K562 (cell line): Measurements from ENCODE around the gene BGN. TPM values are rescaled to one million over a fixed set of nuclear protein-coding genes. Genes with fewer than 3 reads are reported as not detected.

Source experiments
- CBX1 ChIP-seq: sonication (generic); IDR thresholded peaks from 2 replicates; pipeline ENCODE4 v1.6.1; 2016; ENCODE audit warnings: antibody characterized with exemption, low read depth, mild to moderate bottlenecking
- CTBP1 ChIP-seq: fragments of 450-650 bp; IDR thresholded peaks from 2 replicates; pipeline ENCODE4 v1.6.1; 2016; ENCODE audit warnings: borderline replicate concordance
- DMBX1 ChIP-seq: fragments of 250-450 bp; sonication (Bioruptor Pico); IDR thresholded peaks from 2 replicates; pipeline ENCODE4 v1.8.0; 2022; ENCODE audit warnings: inconsistent platforms, mild to moderate bottlenecking, moderate library complexity, borderline replicate concordance
- KAT2B ChIP-seq: IDR thresholded peaks from one replicate; pipeline ENCODE4 v1.6.1; 2012; ENCODE audit warnings: low read depth, mild to moderate bottlenecking, control low read depth, inconsistent platforms, low read length, moderate library complexity
- KDM1A ChIP-seq, 2 experiments: fragments of 450-650 bp; IDR thresholded peaks; 2 replicates each; pipeline ENCODE4 v1.6.1; 2016; ENCODE audit warnings: mild to moderate bottlenecking in 2 of 2
- NR2F6 ChIP-seq: fragments of 450-650 bp; formaldehyde crosslinking; IDR thresholded peaks from 2 replicates; pipeline ENCODE4 v1.4.0; 2020; ENCODE audit warnings: mild to moderate bottlenecking
- SMARCB1 ChIP-seq: IDR thresholded peaks from 2 replicates; pipeline ENCODE4 v1.6.1; 2011; ENCODE audit warnings: improper control_type of control experiment, low read depth; ENCODE audit not compliant: insufficient read length
- SMARCE1 ChIP-seq: fragments of 450-650 bp; IDR thresholded peaks from 2 replicates; pipeline ENCODE4 v1.7.1; 2016; ENCODE audit warnings: mild to moderate bottlenecking
- SRSF9 ChIP-seq: fragments of 200-400 bp; formaldehyde crosslinking; IDR thresholded peaks from 2 replicates; pipeline ENCODE4 v1.6.1; 2017; ENCODE audit warnings: low read depth, low read length, borderline replicate concordance
- TAF1 ChIP-seq: IDR thresholded peaks from 2 replicates; pipeline ENCODE4 v1.6.1; 2011; ENCODE audit warnings: mild to moderate bottlenecking, low read length, moderate library complexity; ENCODE audit not compliant: insufficient read depth, control insufficient read depth, severe bottlenecking; ENCODE audit errors: extremely low read depth
- ZZZ3 ChIP-seq: fragments of 450-650 bp; IDR thresholded peaks from 2 replicates; pipeline ENCODE4 v1.6.1; 2016; ENCODE audit warnings: antibody characterized with exemption, mild to moderate bottlenecking, moderate library complexity
- polyA plus RNA-seq, 8 experiments: library from polyadenylated mRNA; depleted of rRNA in 4 of 8; stranded (reverse) in 5 of 8; unstranded in 3 of 8; fragments of >200 nt; fragmentation: Nextera tagmentation in 2 of 8; fragmentation: Illumina TruSeq in 1 of 8; extraction: Ambion mirVana in 2 of 8; extraction: Trizol in 1 of 8; gene quantifications; 2 replicates each; pipeline versions ENCODE4 v1.2.1 to v1.2.3, GENCODE V29; 2011 to 2014; ENCODE audit warnings: inconsistent platforms in 1 of 8, missing spikeins in 1 of 8
- total RNA-seq, 7 experiments: library from RNA; depleted of rRNA in 6 of 7; stranded (reverse); fragments of >200 nt in 6 of 7; fragmentation: Illumina TruSeq in 2 of 7; extraction: Trizol in 2 of 7; gene quantifications; 2 replicates each; pipeline versions ENCODE4 v1.2.1 to v1.2.3, GENCODE V29; 2011 to 2021; ENCODE audit warnings: low replicate concordance in 1 of 7
- TF ChIP-seq, protein P1 (sequence below): fragments of 450-650 bp; conservative IDR thresholded peaks from 2 replicates; pipeline ENCODE4 v1.6.1; 2016; ENCODE audit warnings: missing genetic modification characterization, low read depth, mild to moderate bottlenecking, missing compliant biosample characterization, moderate library complexity
- TF ChIP-seq, protein P2 (sequence below): fragments of 450-650 bp; IDR thresholded peaks from 2 replicates; pipeline ENCODE4 v1.6.1; 2016; ENCODE audit warnings: mild to moderate bottlenecking
- TF ChIP-seq, protein P3 (sequence below): fragments of 450-650 bp; IDR thresholded peaks from 2 replicates; pipeline ENCODE4 v1.6.1; 2014; ENCODE audit warnings: low read depth, mild to moderate bottlenecking, moderate library complexity, borderline replicate concordance
- TF ChIP-seq, protein P4 (sequence below): conservative IDR thresholded peaks from 2 replicates; pipeline ENCODE4 v1.6.1; 2011; ENCODE audit warnings: low read depth, mild to moderate bottlenecking, low read length; ENCODE audit not compliant: control insufficient read depth
- TF ChIP-seq, protein P5 (sequence below): fragments of 450-650 bp; formaldehyde crosslinking; conservative IDR thresholded peaks from 2 replicates; pipeline ENCODE4 v1.4.0; 2022; ENCODE audit warnings: mild to moderate bottlenecking, missing genetic modification characterization
- TF ChIP-seq, protein P6 (sequence below): IDR thresholded peaks from 2 replicates; pipeline ENCODE4 v1.6.1; 2011; ENCODE audit not compliant: insufficient read length; ENCODE audit errors: extremely low read depth

The BGN gene
- total and polyA plus RNA-seq, 9 of the 15 experiments (the other 6 are each of a cell fraction or from before 2014, with no cell fraction given), result 0.11 TPM; not detected in 8

DNA sequence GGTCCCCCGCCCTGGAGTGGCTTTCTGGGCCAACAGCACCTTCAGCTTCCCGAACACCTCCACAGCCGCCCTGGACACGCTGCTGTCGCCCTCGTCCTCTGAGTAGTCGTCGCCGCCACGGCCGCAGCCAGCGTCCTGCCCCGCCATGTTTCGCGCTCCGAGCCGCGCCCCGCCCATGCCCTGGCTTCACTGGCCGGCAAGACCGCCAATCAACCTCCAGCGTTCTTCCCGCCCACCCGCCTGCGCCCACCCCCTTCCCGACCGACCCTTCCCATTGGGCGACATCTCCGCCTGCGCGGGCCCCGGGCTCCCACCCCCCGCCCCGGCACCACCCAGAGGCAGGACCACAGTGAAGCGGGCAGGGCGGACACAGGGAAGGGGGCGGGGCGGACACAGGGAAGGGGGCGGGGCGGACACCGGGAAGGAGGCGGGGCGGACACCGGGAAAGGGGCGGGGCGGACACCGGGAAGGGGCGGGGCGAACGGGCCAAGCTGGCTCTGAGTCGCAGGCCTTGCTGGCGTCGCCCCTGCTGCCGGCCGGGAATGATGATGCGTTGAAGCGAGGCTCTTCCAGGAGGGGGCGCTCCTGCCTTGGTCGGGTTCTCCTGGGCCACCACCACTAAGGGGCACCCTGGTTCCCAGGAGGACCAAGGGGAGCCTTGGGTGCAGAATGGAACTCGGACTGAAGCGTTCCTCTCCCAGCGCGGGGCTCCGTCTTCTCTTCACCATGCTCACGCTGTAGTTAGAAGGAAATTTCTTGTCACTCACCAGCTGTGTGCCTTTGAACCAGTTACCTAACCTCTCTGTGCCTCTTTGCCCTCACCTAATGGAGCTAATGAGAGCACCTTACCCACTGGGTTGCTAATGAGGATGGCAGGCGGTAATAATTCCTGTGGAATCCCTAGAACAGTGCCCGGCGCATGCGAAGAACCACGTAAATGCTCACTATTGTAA, 24.1 kb upstream of the BGN start, which contains the start of gene HAUS7 (continued):
- TF ChIP-seq CTBP1 (0 out of 2 replicates have a peak, but pooled peaks have one; percentile 18), NR2F6 (no peak), KDM1A (IDR thresholded peaks at IDR 0.05) (peak; percentile 75 to 91), ZZZ3 (no peak), CBX1 (no peak; the same call in 1 of the 2 replicates), SMARCE1 (no peak), SRSF9 (no peak), KAT2B (no peak), TAF1 (peak; percentile 52), SMARCB1 (no peak), DMBX1 (CRISPR knock-in tag) (no peak)
- TF ChIP-seq, protein P1, sequence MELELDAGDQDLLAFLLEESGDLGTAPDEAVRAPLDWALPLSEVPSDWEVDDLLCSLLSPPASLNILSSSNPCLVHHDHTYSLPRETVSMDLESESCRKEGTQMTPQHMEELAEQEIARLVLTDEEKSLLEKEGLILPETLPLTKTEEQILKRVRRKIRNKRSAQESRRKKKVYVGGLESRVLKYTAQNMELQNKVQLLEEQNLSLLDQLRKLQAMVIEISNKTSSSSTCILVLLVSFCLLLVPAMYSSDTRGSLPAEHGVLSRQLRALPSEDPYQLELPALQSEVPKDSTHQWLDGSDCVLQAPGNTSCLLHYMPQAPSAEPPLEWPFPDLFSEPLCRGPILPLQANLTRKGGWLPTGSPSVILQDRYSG (tag), result no peak
- TF ChIP-seq, protein P2, sequence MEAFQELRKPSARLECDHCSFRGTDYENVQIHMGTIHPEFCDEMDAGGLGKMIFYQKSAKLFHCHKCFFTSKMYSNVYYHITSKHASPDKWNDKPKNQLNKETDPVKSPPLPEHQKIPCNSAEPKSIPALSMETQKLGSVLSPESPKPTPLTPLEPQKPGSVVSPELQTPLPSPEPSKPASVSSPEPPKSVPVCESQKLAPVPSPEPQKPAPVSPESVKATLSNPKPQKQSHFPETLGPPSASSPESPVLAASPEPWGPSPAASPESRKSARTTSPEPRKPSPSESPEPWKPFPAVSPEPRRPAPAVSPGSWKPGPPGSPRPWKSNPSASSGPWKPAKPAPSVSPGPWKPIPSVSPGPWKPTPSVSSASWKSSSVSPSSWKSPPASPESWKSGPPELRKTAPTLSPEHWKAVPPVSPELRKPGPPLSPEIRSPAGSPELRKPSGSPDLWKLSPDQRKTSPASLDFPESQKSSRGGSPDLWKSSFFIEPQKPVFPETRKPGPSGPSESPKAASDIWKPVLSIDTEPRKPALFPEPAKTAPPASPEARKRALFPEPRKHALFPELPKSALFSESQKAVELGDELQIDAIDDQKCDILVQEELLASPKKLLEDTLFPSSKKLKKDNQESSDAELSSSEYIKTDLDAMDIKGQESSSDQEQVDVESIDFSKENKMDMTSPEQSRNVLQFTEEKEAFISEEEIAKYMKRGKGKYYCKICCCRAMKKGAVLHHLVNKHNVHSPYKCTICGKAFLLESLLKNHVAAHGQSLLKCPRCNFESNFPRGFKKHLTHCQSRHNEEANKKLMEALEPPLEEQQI, result no peak
- TF ChIP-seq, protein P3, sequence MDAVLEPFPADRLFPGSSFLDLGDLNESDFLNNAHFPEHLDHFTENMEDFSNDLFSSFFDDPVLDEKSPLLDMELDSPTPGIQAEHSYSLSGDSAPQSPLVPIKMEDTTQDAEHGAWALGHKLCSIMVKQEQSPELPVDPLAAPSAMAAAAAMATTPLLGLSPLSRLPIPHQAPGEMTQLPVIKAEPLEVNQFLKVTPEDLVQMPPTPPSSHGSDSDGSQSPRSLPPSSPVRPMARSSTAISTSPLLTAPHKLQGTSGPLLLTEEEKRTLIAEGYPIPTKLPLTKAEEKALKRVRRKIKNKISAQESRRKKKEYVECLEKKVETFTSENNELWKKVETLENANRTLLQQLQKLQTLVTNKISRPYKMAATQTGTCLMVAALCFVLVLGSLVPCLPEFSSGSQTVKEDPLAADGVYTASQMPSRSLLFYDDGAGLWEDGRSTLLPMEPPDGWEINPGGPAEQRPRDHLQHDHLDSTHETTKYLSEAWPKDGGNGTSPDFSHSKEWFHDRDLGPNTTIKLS, result no peak; the same call in 1 of the 2 replicates
- TF ChIP-seq, protein P4, sequence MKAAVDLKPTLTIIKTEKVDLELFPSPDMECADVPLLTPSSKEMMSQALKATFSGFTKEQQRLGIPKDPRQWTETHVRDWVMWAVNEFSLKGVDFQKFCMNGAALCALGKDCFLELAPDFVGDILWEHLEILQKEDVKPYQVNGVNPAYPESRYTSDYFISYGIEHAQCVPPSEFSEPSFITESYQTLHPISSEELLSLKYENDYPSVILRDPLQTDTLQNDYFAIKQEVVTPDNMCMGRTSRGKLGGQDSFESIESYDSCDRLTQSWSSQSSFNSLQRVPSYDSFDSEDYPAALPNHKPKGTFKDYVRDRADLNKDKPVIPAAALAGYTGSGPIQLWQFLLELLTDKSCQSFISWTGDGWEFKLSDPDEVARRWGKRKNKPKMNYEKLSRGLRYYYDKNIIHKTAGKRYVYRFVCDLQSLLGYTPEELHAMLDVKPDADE, result no peak
- TF ChIP-seq, protein P5, sequence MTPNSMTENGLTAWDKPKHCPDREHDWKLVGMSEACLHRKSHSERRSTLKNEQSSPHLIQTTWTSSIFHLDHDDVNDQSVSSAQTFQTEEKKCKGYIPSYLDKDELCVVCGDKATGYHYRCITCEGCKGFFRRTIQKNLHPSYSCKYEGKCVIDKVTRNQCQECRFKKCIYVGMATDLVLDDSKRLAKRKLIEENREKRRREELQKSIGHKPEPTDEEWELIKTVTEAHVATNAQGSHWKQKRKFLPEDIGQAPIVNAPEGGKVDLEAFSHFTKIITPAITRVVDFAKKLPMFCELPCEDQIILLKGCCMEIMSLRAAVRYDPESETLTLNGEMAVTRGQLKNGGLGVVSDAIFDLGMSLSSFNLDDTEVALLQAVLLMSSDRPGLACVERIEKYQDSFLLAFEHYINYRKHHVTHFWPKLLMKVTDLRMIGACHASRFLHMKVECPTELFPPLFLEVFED (CRISPR knock-in tag), result no peak
- TF ChIP-seq, protein P6, sequence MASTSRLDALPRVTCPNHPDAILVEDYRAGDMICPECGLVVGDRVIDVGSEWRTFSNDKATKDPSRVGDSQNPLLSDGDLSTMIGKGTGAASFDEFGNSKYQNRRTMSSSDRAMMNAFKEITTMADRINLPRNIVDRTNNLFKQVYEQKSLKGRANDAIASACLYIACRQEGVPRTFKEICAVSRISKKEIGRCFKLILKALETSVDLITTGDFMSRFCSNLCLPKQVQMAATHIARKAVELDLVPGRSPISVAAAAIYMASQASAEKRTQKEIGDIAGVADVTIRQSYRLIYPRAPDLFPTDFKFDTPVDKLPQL, result no peak
